ENCODE data around the gene MTHFD1.
"Not testable (repeated sequence)": the region's sequence is repeated elsewhere in the genome, so short reads cannot be mapped to it uniquely, and the experiment has no call there.

The MTHFD1 gene

GRCh38 chr14:64387782-64388532, at the start of gene MTHFD1:
Gene MTHFD1, plus strand, starts transcription at chr14:64388353. Its CDS starts 75 bp downstream, at chr14:64388428.
- DNase-seq = peak; percentile 96

GRCh38 chr14:64338616-64339316, 49.4 kb upstream of the MTHFD1 start:
- peak; percentile 94 for DNase-seq

GRCh38 chr14:64340560-64341196, 47.5 kb upstream of the MTHFD1 start:
- DNase-seq = no peak

- no peak for DNase-seq
Observed at GRCh38 chr14:64347748-64348147, 40.4 kb upstream of the MTHFD1 start.

- DNase-seq = no peak
Observed at GRCh38 chr14:64349741-64350490, 38.2 kb upstream of the MTHFD1 start.

GRCh38 chr14:64363265-64363846, 24.8 kb upstream of the MTHFD1 start:
- DNase-seq = no peak

- DNase-seq = no peak
Observed at GRCh38 chr14:64364907-64365306, 23.2 kb upstream of the MTHFD1 start.

- DNase-seq = not testable (repeated sequence)
Observed at GRCh38 chr14:64365358-64365889, 22.7 kb upstream of the MTHFD1 start.

GRCh38 chr14:64369201-64369600, 19.0 kb upstream of the MTHFD1 start:
- no peak for DNase-seq

- no peak for DNase-seq
Observed at GRCh38 chr14:64387232-64387781, 846 bp upstream of the MTHFD1 start.

GRCh38 chr14:64388533-64389285, 556 bp downstream of the MTHFD1 start:
- DNase-seq = peak; percentile 8

- DNase-seq = no peak
Observed at GRCh38 chr14:64391113-64391725, 3.1 kb downstream of the MTHFD1 start.

GRCh38 chr14:64391986-64392385, 3.8 kb downstream of the MTHFD1 start:
- DNase-seq = no peak

- DNase-seq = not testable (repeated sequence)
Observed at GRCh38 chr14:64393189-64393726, 5.1 kb downstream of the MTHFD1 start.

GRCh38 chr14:64394423-64394822, 6.3 kb downstream of the MTHFD1 start:
- DNase-seq = no peak

- DNase-seq = no peak
Observed at GRCh38 chr14:64394977-64395633, 7.0 kb downstream of the MTHFD1 start.

GRCh38 chr14:64400829-64401459, 12.8 kb downstream of the MTHFD1 start:
- DNase-seq = no peak

- DNase-seq = no peak
Observed at GRCh38 chr14:64401949-64402348, 13.8 kb downstream of the MTHFD1 start.

- no peak for DNase-seq
Observed at GRCh38 chr14:64405295-64405694, 17.1 kb downstream of the MTHFD1 start.
